Islet of Langerhans (tissue), 1 donor: Measurements from ENCODE around the gene HHATL.

Source experiments
- FAIRE-seq: peaks from one replicate; lab custom pipeline; 2011; peaks lifted over from hg19 to GRCh38; lab: Jason Lieb, UNC

The HHATL gene

GRCh38 chr3:42702066-42702951, at the start of gene HHATL:
HHATL (minus strand) TSS chr3:42702798; CDS start chr3:42700826, 1,972 bp downstream.
- FAIRE-seq = no peak

- FAIRE-seq = no peak
Observed at GRCh38 chr3:42751609-42752008, 49.0 kb upstream of the HHATL start.

- FAIRE-seq = no peak
Observed at GRCh38 chr3:42750834-42751233, 48.2 kb upstream of the HHATL start.

GRCh38 chr3:42749753-42750231, 47.2 kb upstream of the HHATL start:
- FAIRE-seq = no peak

- no peak for FAIRE-seq
Observed at GRCh38 chr3:42749025-42749752, 46.6 kb upstream of the HHATL start.

- no peak for FAIRE-seq
Observed at GRCh38 chr3:42747581-42747980, 45.0 kb upstream of the HHATL start.

- FAIRE-seq = no peak
Observed at GRCh38 chr3:42746455-42747450, 44.2 kb upstream of the HHATL start.

- no peak for FAIRE-seq
Observed at GRCh38 chr3:42745776-42746454, 43.3 kb upstream of the HHATL start.

GRCh38 chr3:42745291-42745745, 42.7 kb upstream of the HHATL start:
- no peak for FAIRE-seq

- FAIRE-seq = no peak
Observed at GRCh38 chr3:42743204-42743995, 40.8 kb upstream of the HHATL start.

GRCh38 chr3:42742688-42743087, 40.1 kb upstream of the HHATL start:
- no peak for FAIRE-seq

GRCh38 chr3:42742259-42742658, 39.7 kb upstream of the HHATL start:
- no peak for FAIRE-seq

- no peak for FAIRE-seq
Observed at GRCh38 chr3:42741796-42742195, 39.2 kb upstream of the HHATL start.

- FAIRE-seq = no peak
Observed at GRCh38 chr3:42739401-42740158, 37.0 kb upstream of the HHATL start.

GRCh38 chr3:42736531-42736930, 33.9 kb upstream of the HHATL start:
- FAIRE-seq = no peak

GRCh38 chr3:42736081-42736480, 33.5 kb upstream of the HHATL start:
- FAIRE-seq = no peak

GRCh38 chr3:42735615-42736014, 33.0 kb upstream of the HHATL start:
- no peak for FAIRE-seq

- FAIRE-seq = no peak
Observed at GRCh38 chr3:42735019-42735418, 32.4 kb upstream of the HHATL start.

- FAIRE-seq = no peak
Observed at GRCh38 chr3:42734263-42734860, 31.8 kb upstream of the HHATL start.
